HepG2 (cell line): ENCODE data around the gene SRSF2. TPM values are rescaled to one million over a fixed set of nuclear protein-coding genes. Genes with fewer than 3 reads are reported as not detected.

ENCODE experiments used
- ATAC-seq: fragments of 200-7000 bp; cut with Tn5 transposase; 3 replicates; pipeline ENCODE4 v1.9.1; 2020; ENCODE audit warnings: mild to moderate bottlenecking, moderate library complexity
- BruUV-seq: library from RNA; stranded (reverse); fragments of 400-500 nt; replicated peaks from 2 replicates; lab custom pipeline; 2021; lab: Mats Ljungman, UMichigan
- CTCF ChIA-PET: fragments of 300-600 bp; formaldehyde crosslinking; extraction: SDS; loops from one replicate; lab custom pipeline; 2021; ENCODE audit warnings: low total read pairs, inconsistent platforms, low intra/inter-chr PET ratio; lab: Yijun Ruan, JAX
- POLR2A ChIA-PET: fragments of 350-600 bp; sonication (Branson Sonifier 250); formaldehyde crosslinking; loops from one replicate; lab custom pipeline; 2020; ENCODE audit warnings: antibody characterized with exemption, inconsistent platforms; lab: Yijun Ruan, JAX
- DNase-seq: peaks from one replicate; pipeline ENCODE4 v3.0.0-alpha.2; 2015; ENCODE audit warnings: low spot score
- FAIRE-seq: peaks from 3 replicates; lab custom pipeline; 2011; peaks lifted over from hg19 to GRCh38; lab: Jason Lieb, UNC
- H2AFZ ChIP-seq: one replicate; pipeline ENCODE4 v1.6.1; 2011; ENCODE audit warnings: low read length, inconsistent platforms
- H3K27ac ChIP-seq: fragments of 300-600 bp; 3 replicates; pipeline ENCODE4 v1.8.0; 2011; ENCODE audit warnings: mixed run types, mild to moderate bottlenecking, mixed read lengths, low read length, inconsistent platforms; ENCODE audit not compliant: insufficient read depth; ENCODE audit errors: extremely low read length
- H3K27me3 ChIP-seq, 2 experiments: fragments of 200-600 bp in 1 of 2; 2 replicates in 1 of 2; 3 replicates in 1 of 2; pipeline versions ENCODE4 v1.6.0 to v1.8.0; 2011; ENCODE audit warnings: low read length in 2 of 2, mild to moderate bottlenecking in 2 of 2, moderate library complexity in 2 of 2, inconsistent platforms in 1 of 2; ENCODE audit not compliant: insufficient read depth in 2 of 2, control insufficient read depth in 1 of 2
- H3K36me3 ChIP-seq, 2 experiments: fragments of 200-600 bp in 1 of 2; replicated peaks in 1 of 2; 2 replicates in 1 of 2; 3 replicates in 1 of 2; pipeline versions ENCODE4 v1.5.1 to v1.8.0; 2011; ENCODE audit warnings: low read length in 2 of 2, inconsistent platforms in 1 of 2; ENCODE audit not compliant: insufficient read depth in 2 of 2, control insufficient read depth in 1 of 2
- H3K4me1 ChIP-seq: 2 replicates; pipeline ENCODE4 v1.5.1; 2012; ENCODE audit warnings: low read length, inconsistent platforms; ENCODE audit not compliant: insufficient read depth
- H3K4me2 ChIP-seq: 2 replicates; pipeline ENCODE4 v1.6.0; 2011; ENCODE audit warnings: low read depth, low read length, inconsistent platforms
- H3K4me3 ChIP-seq, 3 experiments: fragments of 200-600 bp in 1 of 3; sonication (generic), shearing (Covaris generic) in 1 of 3; replicated peaks in 1 of 3; 2 replicates each; pipeline ENCODE4 v1.5.1; 2011 to 2016; ENCODE audit warnings: low read length in 3 of 3, inconsistent platforms in 2 of 3, low read depth in 2 of 3, mild to moderate bottlenecking in 2 of 3, control low read depth in 1 of 3, mixed read lengths in 1 of 3; ENCODE audit not compliant: insufficient read depth in 1 of 3
- H3K79me2 ChIP-seq: one replicate; pipeline ENCODE4 v1.6.1; 2011; ENCODE audit warnings: low read length, inconsistent platforms; ENCODE audit not compliant: insufficient read depth
- H3K9ac ChIP-seq: 2 replicates; pipeline ENCODE4 v1.6.0; 2011; ENCODE audit warnings: mild to moderate bottlenecking, low read depth, low read length, inconsistent platforms; ENCODE audit not compliant: insufficient read depth
- H3K9me3 ChIP-seq: 2 replicates; pipeline ENCODE4 v1.5.1; 2012; ENCODE audit warnings: mild to moderate bottlenecking, low read length
- H4K20me1 ChIP-seq: 2 replicates; pipeline ENCODE4 v1.6.0; 2011; ENCODE audit warnings: inconsistent platforms, mild to moderate bottlenecking, low read length, moderate library complexity; ENCODE audit not compliant: insufficient read depth
- MAFF ChIP-seq: IDR thresholded peaks from 2 replicates; pipeline ENCODE4 v1.6.1; 2011; ENCODE audit warnings: low read depth, low read length, improper control_type of control experiment
- MAFK ChIP-seq, 2 experiments: IDR thresholded peaks in 1 of 2; conservative IDR thresholded peaks in 1 of 2; 2 replicates each; pipeline ENCODE4 v1.6.1; 2011; ENCODE audit warnings: improper control_type of control experiment in 2 of 2, low read length in 2 of 2
- NFYB ChIP-seq: sonication (generic); formaldehyde crosslinking; IDR thresholded peaks from 2 replicates; pipeline ENCODE4 v1.4.0; 2020; ENCODE audit warnings: missing genetic modification reagents
- ZBTB20 ChIP-seq: sonication (generic); formaldehyde crosslinking; IDR thresholded peaks from 2 replicates; pipeline ENCODE4 v1.8.1; 2023; ENCODE audit warnings: missing genetic modification reagents, low read depth, mild to moderate bottlenecking, borderline replicate concordance
- ZFX ChIP-seq: sonication (generic); formaldehyde crosslinking; IDR thresholded peaks from 2 replicates; pipeline ENCODE4 v1.4.0; 2020; ENCODE audit warnings: mild to moderate bottlenecking, low read depth, missing genetic modification reagents, moderate library complexity
- ZNF235 ChIP-seq: sonication (generic); formaldehyde crosslinking; IDR thresholded peaks from 2 replicates; pipeline ENCODE4 v1.8.1; 2023; ENCODE audit warnings: mild to moderate bottlenecking, missing genetic modification reagents, borderline replicate concordance
- ZNF572 ChIP-seq: sonication (generic); formaldehyde crosslinking; IDR thresholded peaks from 2 replicates; pipeline ENCODE4 v1.5.1; 2020; ENCODE audit warnings: mild to moderate bottlenecking, missing genetic modification reagents
- ZNF687 ChIP-seq: sonication (generic); formaldehyde crosslinking; IDR thresholded peaks from 2 replicates; pipeline ENCODE4 v1.5.1; 2020; ENCODE audit warnings: mild to moderate bottlenecking, missing genetic modification reagents, moderate library complexity
- WGBS: methylation state at CpG from one replicate; pipeline ENCODE4 v1.1.6; 2017; ENCODE audit warnings: low lambda C conversion rate; 5-methylcytosine and 5-hydroxymethylcytosine counted together
- in situ Hi-C: cut with HindIII; loops from 2 replicates; pipeline ENCODE4 v1.10.0; 2017; ENCODE audit warnings: low pct_unique_long_range_greater_than_20kb; ENCODE audit not compliant: extremely low pct_ligation_motif_present
- intact Hi-C: fragments of 100-400 bp; cut with micrococcal nuclease; formaldehyde crosslinking; loops from one replicate; pipeline ENCODE4 v1.10.0; 2022; ENCODE audit not compliant: unreplicated experiment
- polyA plus RNA-seq, 8 experiments: library from polyadenylated mRNA; depleted of rRNA in 3 of 8; stranded (reverse) in 7 of 8; unstranded in 1 of 8; fragments of >200 nt; fragmentation: Illumina TruSeq in 4 of 8; extraction: Trizol in 4 of 8; gene quantifications; 2 replicates each; pipeline versions ENCODE4 v1.2.1 to v1.2.3, GENCODE V29; 2011 to 2016; ENCODE audit warnings: low read depth in 4 of 8, missing spikeins in 1 of 8, mixed read lengths in 1 of 8; ENCODE audit not compliant: insufficient read depth in 1 of 8
- total RNA-seq, 5 experiments: library from RNA; depleted of rRNA; stranded (reverse); fragments of >200 nt; fragmentation: Illumina TruSeq; extraction: Trizol; gene quantifications; 2 replicates each; pipeline ENCODE4 v1.2.3, GENCODE V29; 2016; ENCODE audit warnings: low read depth in 1 of 5

SRSF2 gene
- total and polyA plus RNA-seq, 2 of the 13 experiments (the other 11 are each of a cell fraction or from before 2014, with no cell fraction given): 306 to 319 TPM

GRCh38 chr17:76695059-76695831, 41.9 kb downstream of the SRSF2 start:
- intact Hi-C loops: no loop called here
- no peak overlapping the region for H2AFZ ChIP-seq
- H3K27ac ChIP-seq: no peak overlapping the region
- no peaks in the 10 kb centered on the region for H4K20me1 ChIP-seq
- no TSS peak for BruUV-seq
- H3K36me3 ChIP-seq: no peaks in the 10 kb centered on the region
- FAIRE-seq (no peak), ATAC-seq (no peak), DNase-seq (no peak)
- H3K4me3 ChIP-seq: no peak overlapping the region
- TF ChIP-seq ZNF572 (CRISPR knock-in tag) (0 out of 2 replicates have a peak, but pooled peaks have one; percentile 30), ZFX (CRISPR knock-in tag) (0 out of 2 replicates have a peak, but pooled peaks have one; percentile 20), MAFF (peak; percentile 53; the same call in 1 of the 2 replicates), ZNF687 (CRISPR knock-in tag) (peak; percentile 23; the same call in 1 of the 2 replicates), NFYB (CRISPR knock-in tag) (no peak), ZNF235 (0 out of 2 replicates have a peak, but pooled peaks have one; percentile 24), MAFK (conservative IDR thresholded peaks at IDR 0.05 in 1 of 2, IDR thresholded peaks at IDR 0.05 in 1 of 2; ENCODE audit: low read length in 2 of 2) (peak; percentile 65 to 73), ZBTB20 (CRISPR knock-in tag) (no peak)
- peaks cover 91% of the 10 kb centered on the region for H3K4me1 ChIP-seq
- in situ Hi-C loops: no loop called here
- CTCF ChIA-PET: no interaction called here
- H3K9ac ChIP-seq: no peak overlapping the region
- POLR2A ChIA-PET: interaction anchor here (1.2 kb wide), 1 partner anchor 24 kb away, joined by 4 read pairs; no protein-coding TSS in a partner anchor
- 95% methylated on average over 16 of the region's 16 CpGs for WGBS
- no peak overlapping the region for H3K4me2 ChIP-seq
- no peaks in the 10 kb centered on the region for H3K27me3 ChIP-seq
- H3K9me3 ChIP-seq: no peaks in the 10 kb centered on the region
- peaks cover 12% of the 10 kb centered on the region for H3K79me2 ChIP-seq
